Kasumi-1 (cell line): ENCODE results near the gene KCNS1.

Source experiments
- DNase-seq, 2 experiments: peaks; one replicate each; lab custom pipeline; 2025; lab: John Stamatoyannopoulos, UW

The KCNS1 gene

DNA sequence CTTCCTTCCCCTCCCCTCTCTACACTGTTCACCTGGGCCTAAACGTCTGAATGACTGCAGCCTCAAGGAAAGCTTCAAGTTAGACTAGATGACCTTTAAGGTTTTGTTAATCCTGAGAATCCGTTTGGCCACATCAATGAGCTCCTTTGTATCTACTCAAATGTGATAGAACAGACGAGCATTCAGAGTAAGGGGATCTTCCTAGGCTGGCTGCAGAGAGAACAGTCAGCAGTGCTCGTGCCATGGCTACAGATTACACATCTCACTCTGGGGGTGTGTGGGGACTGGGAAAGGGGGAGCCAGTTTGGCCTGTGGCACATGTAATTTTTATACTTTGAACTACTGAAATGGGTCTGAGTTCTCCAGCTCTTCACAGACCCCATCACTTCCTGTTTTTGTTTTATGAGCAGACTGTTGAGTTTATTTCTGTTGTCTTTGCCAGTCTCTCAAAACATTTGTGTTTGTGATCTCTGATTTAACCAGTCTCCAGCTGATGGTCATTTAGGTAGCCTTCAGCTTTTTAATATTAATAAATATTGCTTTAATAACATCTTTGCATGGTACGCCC, 50.9 kb downstream of the KCNS1 start:
- DNase-seq: peak; percentile 43 to 67

DNA sequence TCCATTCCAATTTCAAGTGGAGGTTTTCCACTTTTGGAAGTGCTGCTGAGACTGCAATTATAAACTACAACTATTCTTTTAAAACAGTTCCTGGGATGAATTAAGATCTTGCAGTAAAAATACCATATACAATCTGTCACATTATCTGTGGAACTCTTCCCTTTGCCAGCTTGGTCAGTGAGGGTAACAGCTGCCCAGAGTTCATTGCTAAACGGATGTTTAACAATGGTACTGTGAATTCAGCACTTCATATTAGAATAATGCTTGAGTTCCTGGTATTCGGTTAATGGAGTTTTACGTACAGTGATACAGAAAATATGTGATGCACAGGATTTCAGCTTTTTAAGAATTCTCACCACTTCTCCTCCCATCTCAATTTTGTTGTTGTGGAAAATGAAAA, 51.5 kb downstream of the KCNS1 start:
- DNase-seq: no peak

DNA sequence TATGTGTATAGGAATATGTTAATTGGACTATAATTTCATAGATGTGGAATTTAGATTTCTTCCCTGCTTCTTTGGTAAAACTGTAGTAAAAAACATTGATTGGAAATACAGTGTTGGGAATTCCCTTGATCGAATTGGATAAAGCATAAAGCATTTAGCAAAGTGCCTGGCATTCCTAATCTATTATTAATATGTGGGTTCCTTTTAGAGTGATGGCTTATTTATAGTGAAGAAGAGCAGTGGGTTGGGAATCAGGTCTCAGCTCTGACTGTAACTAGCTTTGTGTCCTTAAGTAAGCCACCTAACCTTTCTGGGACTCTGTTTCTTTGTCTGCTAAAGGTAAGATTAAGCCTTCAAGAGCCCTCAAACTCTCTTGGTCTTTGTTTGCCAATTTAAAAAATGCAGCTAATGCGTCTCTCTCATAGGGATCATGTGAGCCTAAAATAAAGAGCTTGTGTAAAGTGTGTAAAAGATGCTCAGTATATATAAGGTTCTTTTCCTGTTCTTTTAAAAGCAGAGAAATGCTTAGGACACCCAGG, 53.3 kb downstream of the KCNS1 start:
- DNase-seq: no peak

DNA sequence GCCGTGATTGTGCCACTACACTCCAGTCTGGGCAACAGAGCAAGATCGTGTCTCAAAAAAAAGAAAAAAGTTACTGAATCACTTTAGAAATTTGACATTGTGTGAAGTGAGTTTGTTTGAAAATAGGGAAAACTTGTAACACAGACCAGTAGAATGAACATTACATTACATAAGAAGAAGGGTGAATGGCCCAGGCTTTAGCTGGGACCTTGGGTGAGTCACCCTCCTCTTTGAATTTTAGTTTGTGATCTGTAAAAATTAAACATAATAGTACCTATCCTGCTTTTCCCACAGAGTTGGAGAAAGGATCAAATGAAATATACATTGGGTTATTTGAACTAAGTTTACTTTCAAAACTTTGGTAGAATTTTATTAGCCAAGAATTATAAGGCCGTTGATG, 56.3 kb downstream of the KCNS1 start:
- DNase-seq: no peak

DNA sequence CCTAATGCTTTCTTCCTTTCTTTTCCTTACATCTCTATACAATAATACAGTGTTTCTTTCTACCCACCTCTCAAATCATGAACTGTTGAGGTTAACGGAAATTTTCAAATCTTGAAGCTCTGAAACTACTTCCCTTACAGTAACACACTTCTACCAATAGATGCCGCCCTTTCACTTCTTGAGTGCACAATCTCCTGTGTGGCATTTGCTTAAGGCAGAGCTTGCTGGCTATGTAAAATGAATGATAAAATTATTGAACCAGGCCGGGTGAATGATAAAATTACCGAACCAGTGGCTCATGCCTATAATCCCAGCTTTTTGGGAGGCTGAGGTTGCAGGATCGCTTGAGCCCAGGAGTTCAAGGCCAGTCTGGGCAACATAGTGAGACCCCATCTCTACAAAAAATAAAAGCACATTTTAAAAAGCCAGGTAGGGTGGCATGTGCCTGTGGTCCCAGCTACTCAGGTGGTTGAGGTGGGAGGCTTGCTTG, 56.8 kb downstream of the KCNS1 start:
- peak; percentile 82 to 94 for DNase-seq

DNA sequence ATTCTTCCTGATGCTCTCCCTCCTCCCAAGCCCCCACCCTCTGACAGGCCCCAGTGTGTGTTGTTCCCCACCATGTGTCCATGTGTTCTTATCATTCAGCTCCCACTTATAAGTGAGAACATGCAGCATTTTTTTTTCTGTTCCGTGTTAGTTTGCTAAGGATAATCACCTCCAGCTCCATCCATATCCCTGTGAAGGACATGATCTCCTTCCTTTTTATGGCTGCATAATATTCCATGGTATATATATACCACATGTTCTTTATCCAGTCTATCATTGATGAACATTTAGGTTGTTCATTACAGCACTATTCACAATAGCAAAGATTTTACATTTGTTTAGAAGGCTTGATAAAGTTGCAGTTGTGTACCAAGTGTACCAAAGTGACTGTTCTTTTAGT, 57.9 kb downstream of the KCNS1 start:
- DNase-seq: no peak
